K562 (cell line): ENCODE measurements around the gene SELENOF. TPM values are rescaled to one million over a fixed set of nuclear protein-coding genes. Genes with fewer than 3 reads are reported as not detected.
A peak's percentile ranks its signal among the peaks of the same experiment; 100 is the strongest.

Source experiments
- ATF1 ChIP-seq, 2 experiments: fragments of 450-650 bp in 1 of 2; IDR thresholded peaks; 2 replicates each; pipeline ENCODE4 v1.6.1; 2016; ENCODE audit warnings: missing compliant biosample characterization in 1 of 2, missing genetic modification characterization in 1 of 2
- CCAR2 ChIP-seq: fragments of 200-400 bp; formaldehyde crosslinking; IDR thresholded peaks from 2 replicates; pipeline ENCODE4 v1.6.1; 2017; ENCODE audit warnings: mild to moderate bottlenecking, low read depth, low read length
- DACH1 ChIP-seq: fragments of 450-650 bp; IDR thresholded peaks from 2 replicates; pipeline ENCODE4 v1.6.1; 2018; ENCODE audit not compliant: partially characterized antibody
- DDX20 ChIP-seq: fragments of 450-650 bp; IDR thresholded peaks from 2 replicates; pipeline ENCODE4 v1.6.1; 2016; ENCODE audit warnings: missing genetic modification characterization, low read depth, mild to moderate bottlenecking, missing compliant biosample characterization, moderate library complexity
- ETS2 ChIP-seq: IDR thresholded peaks from 2 replicates; pipeline ENCODE4 v1.6.1; 2016; ENCODE audit warnings: borderline replicate concordance, missing genetic modification characterization, mild to moderate bottlenecking, moderate library complexity, missing compliant biosample characterization; ENCODE audit not compliant: poor library complexity, severe bottlenecking
- HDGF ChIP-seq: fragments of 450-650 bp; IDR thresholded peaks from 2 replicates; pipeline ENCODE4 v1.6.1; 2016
- HOXB6 ChIP-seq: fragments of 250-450 bp; sonication (Bioruptor Pico); IDR thresholded peaks from 2 replicates; pipeline ENCODE4 v1.5.1; 2022; ENCODE audit warnings: mild to moderate bottlenecking, borderline replicate concordance
- MAFK ChIP-seq: IDR thresholded peaks from 2 replicates; pipeline ENCODE4 v1.6.1; 2011; ENCODE audit warnings: low read length, improper control_type of control experiment
- NR2C1 ChIP-seq, 2 experiments: fragments of 450-650 bp; IDR thresholded peaks; 2 replicates each; pipeline ENCODE4 v1.6.1; 2017; ENCODE audit warnings: mild to moderate bottlenecking in 2 of 2, antibody characterized with exemption in 1 of 2, inconsistent platforms in 1 of 2, missing compliant biosample characterization in 1 of 2, missing genetic modification characterization in 1 of 2
- NR2C2 ChIP-seq, 2 experiments: fragments of 200-800 bp in 1 of 2; sonication (Bioruptor generic) in 1 of 2; sonication (generic) in 1 of 2; formaldehyde crosslinking in 1 of 2; IDR thresholded peaks; 2 replicates each; pipeline versions ENCODE4 v1.6.1 to v1.8.0; 2016 to 2022; ENCODE audit warnings: mild to moderate bottlenecking in 1 of 2, missing compliant biosample characterization in 1 of 2, missing genetic modification characterization in 1 of 2, missing genetic modification reagents in 1 of 2
- PTRF ChIP-seq: fragments of 450-650 bp; IDR thresholded peaks from 2 replicates; pipeline ENCODE4 v1.6.1; 2016; ENCODE audit warnings: mild to moderate bottlenecking, missing genetic modification characterization, missing compliant biosample characterization
- RFX1 ChIP-seq: fragments of 450-650 bp; IDR thresholded peaks from 2 replicates; pipeline ENCODE4 v1.6.1; 2016; ENCODE audit warnings: mild to moderate bottlenecking, moderate library complexity
- SPI1 ChIP-seq: IDR thresholded peaks from 2 replicates; pipeline ENCODE4 v1.6.1; 2011; ENCODE audit warnings: low read depth, low read length, control low read depth, borderline replicate concordance
- STAT5A ChIP-seq: IDR thresholded peaks from 2 replicates; pipeline ENCODE4 v1.6.1; 2012; ENCODE audit warnings: low read length, inconsistent platforms, borderline replicate concordance
- ZNF140 ChIP-seq: fragments of 250-450 bp; sonication (Bioruptor Pico); IDR thresholded peaks from 2 replicates; pipeline ENCODE4 v1.8.0; 2021; ENCODE audit warnings: moderate library complexity, mild to moderate bottlenecking, inconsistent platforms
- ZNF175 ChIP-seq: fragments of 200-800 bp; sonication (Bioruptor generic); IDR thresholded peaks from 2 replicates; pipeline ENCODE4 v1.6.1; 2016; ENCODE audit warnings: low read depth, mild to moderate bottlenecking, missing genetic modification characterization, missing compliant biosample characterization
- ZNF263 ChIP-seq: sonication (generic); formaldehyde crosslinking; IDR thresholded peaks from 2 replicates; pipeline ENCODE4 v1.8.0; 2022; ENCODE audit warnings: mild to moderate bottlenecking, missing genetic modification reagents, borderline replicate concordance
- ZNF316 ChIP-seq: fragments of 450-650 bp; IDR thresholded peaks from 2 replicates; pipeline ENCODE4 v1.6.1; 2016
- polyA plus RNA-seq, 8 experiments: library from polyadenylated mRNA; depleted of rRNA in 4 of 8; stranded (reverse) in 5 of 8; unstranded in 3 of 8; fragments of >200 nt; fragmentation: Nextera tagmentation in 2 of 8; fragmentation: Illumina TruSeq in 1 of 8; extraction: Ambion mirVana in 2 of 8; extraction: Trizol in 1 of 8; gene quantifications; 2 replicates each; pipeline versions ENCODE4 v1.2.1 to v1.2.3, GENCODE V29; 2011 to 2014; ENCODE audit warnings: inconsistent platforms in 1 of 8, missing spikeins in 1 of 8
- total RNA-seq, 7 experiments: library from RNA; depleted of rRNA in 6 of 7; stranded (reverse); fragments of >200 nt in 6 of 7; fragmentation: Illumina TruSeq in 2 of 7; extraction: Trizol in 2 of 7; gene quantifications; 2 replicates each; pipeline versions ENCODE4 v1.2.1 to v1.2.3, GENCODE V29; 2011 to 2021; ENCODE audit warnings: low replicate concordance in 1 of 7
- TF ChIP-seq, protein P1 (sequence below): fragments of 250-450 bp; sonication (Bioruptor Pico); IDR thresholded peaks from 2 replicates; pipeline ENCODE4 v1.5.0; 2021; ENCODE audit warnings: mild to moderate bottlenecking, moderate library complexity
- TF ChIP-seq, protein P2 (sequence below), 2 experiments: fragments of 450-650 bp in 1 of 2; sonication (generic) in 1 of 2; formaldehyde crosslinking; conservative IDR thresholded peaks; 2 replicates each; pipeline versions ENCODE4 v1.4.0 to v1.8.1; 2020 to 2022; ENCODE audit warnings: mild to moderate bottlenecking in 1 of 2, missing genetic modification reagents in 1 of 2
- TF ChIP-seq, protein P3 (sequence below): fragments of 450-650 bp; formaldehyde crosslinking; IDR thresholded peaks from 2 replicates; pipeline ENCODE4 v1.4.0; 2020; ENCODE audit warnings: mild to moderate bottlenecking
- TF ChIP-seq, protein P4 (sequence below): fragments of 450-650 bp; IDR thresholded peaks from 2 replicates; pipeline ENCODE4 v1.6.1; 2018; ENCODE audit warnings: mild to moderate bottlenecking, low read depth; ENCODE audit not compliant: partially characterized antibody

SELENOF gene
- total and polyA plus RNA-seq, 9 of the 15 experiments (the other 6 are each of a cell fraction or from before 2014, with no cell fraction given) = 115 to 394 (median 215) TPM

DNA sequence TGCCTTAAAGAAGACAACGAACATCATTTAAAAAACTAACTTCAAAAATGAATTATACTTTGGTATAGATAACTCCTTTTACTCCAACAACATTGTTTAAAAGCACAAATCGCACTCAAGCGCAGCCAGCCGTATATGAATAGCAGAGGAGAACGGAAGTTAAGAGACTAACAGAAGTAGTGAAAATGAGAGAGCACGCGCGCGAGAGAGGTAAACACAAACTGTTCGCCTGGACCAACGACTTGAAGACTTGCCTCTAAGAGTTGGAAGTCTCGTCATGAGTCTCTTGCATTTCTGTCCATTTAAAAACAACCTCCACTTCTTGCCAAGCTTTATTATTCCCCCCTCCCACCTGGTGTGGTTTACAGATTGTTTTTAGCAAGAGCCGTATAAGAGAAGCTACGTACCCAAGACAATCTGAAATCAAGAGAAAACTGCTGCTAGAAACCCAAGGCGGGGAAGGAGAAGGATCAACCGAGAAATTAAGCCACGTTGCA lies 479 bp downstream of the SELENOF start (continued):
- TF ChIP-seq ZNF175 (no peak), MAFK (no peak), NR2C1 (IDR thresholded peaks at IDR 0.05) (no peak), NR2C1 (tag; IDR thresholded peaks at IDR 0.05) (no peak), PTRF (tag) (no peak), DDX20 (tag) (no peak), ETS2 (tag) (no peak), ATF1 (CRISPR knock-in tag; IDR thresholded peaks at IDR 0.05) (no peak), ATF1 (tag; IDR thresholded peaks at IDR 0.05) (no peak), ZNF316 (peak; percentile 75; the same call in 1 of the 2 replicates), ZNF263 (CRISPR knock-in tag) (no peak), STAT5A (no peak), NR2C2 (CRISPR knock-in tag; IDR thresholded peaks at IDR 0.05) (no peak), NR2C2 (tag; IDR thresholded peaks at IDR 0.05) (0 out of 2 replicates have a peak, but pooled peaks have one; percentile 31), HOXB6 (CRISPR knock-in tag) (no peak), DACH1 (no peak), SPI1 (peak; percentile 22; the same call in 1 of the 2 replicates), HDGF (no peak), CCAR2 (no peak), ZNF140 (no peak), RFX1 (no peak)
- TF ChIP-seq, protein P1, sequence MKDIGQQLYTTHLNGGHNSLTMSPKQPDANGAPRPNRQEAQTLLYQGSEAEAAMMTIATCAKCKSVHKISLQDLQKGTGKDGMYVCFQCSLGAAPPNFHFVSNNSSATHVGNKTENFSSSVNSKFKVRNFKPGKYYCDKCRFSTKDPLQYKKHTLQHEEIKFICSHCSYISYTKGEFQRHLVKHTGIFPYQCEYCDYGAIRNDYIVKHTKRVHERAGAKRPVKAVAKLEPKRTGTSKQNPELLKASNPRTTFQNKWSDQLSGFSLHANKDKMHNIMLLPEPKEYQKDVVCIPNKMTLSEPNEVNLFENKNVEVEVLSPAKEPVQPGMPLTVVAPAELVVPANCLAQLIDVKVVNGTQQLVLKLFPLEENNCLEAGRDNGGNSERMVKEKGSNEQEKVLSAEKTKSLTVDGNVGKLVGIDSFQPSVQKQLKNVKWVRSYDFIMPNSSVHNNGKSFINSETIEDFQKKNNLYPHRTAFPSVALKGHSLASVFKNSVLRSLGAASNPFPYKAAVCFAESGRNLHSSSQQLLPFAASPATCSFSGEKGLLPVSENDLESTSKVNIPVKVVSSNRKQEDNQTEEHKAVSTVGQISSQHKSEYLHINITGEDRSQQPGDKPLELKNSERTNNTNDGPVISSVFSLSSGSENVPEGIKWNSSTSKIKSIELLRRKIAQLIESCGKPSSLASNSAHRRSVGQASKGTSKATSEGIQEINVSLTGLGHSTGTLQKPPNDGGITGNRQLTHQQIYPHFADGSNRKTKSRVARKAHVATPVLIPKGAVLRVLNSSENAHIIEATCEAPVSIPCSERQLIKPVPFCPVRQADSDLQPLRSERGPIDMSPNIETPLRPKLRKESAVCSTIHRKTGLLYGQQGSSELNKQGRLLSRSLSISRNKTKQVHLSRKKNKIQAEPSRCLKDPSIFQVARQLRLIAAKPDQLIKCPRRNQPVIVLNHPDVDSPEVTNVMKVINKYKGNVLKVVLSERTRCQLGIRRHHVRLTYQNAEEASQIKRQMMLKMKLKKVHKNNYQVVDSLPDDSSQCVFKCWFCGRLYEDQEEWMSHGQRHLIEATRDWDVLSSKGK (CRISPR knock-in tag) = no peak
- TF ChIP-seq, protein P2, sequence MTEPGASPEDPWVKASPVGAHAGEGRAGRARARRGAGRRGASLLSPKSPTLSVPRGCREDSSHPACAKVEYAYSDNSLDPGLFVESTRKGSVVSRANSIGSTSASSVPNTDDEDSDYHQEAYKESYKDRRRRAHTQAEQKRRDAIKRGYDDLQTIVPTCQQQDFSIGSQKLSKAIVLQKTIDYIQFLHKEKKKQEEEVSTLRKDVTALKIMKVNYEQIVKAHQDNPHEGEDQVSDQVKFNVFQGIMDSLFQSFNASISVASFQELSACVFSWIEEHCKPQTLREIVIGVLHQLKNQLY (CRISPR knock-in tag; conservative IDR thresholded peaks at IDR 0.05) = no peak
- TF ChIP-seq, protein P3, sequence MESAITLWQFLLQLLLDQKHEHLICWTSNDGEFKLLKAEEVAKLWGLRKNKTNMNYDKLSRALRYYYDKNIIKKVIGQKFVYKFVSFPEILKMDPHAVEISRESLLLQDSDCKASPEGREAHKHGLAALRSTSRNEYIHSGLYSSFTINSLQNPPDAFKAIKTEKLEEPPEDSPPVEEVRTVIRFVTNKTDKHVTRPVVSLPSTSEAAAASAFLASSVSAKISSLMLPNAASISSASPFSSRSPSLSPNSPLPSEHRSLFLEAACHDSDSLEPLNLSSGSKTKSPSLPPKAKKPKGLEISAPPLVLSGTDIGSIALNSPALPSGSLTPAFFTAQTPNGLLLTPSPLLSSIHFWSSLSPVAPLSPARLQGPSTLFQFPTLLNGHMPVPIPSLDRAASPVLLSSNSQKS = no peak
- TF ChIP-seq, protein P4, sequence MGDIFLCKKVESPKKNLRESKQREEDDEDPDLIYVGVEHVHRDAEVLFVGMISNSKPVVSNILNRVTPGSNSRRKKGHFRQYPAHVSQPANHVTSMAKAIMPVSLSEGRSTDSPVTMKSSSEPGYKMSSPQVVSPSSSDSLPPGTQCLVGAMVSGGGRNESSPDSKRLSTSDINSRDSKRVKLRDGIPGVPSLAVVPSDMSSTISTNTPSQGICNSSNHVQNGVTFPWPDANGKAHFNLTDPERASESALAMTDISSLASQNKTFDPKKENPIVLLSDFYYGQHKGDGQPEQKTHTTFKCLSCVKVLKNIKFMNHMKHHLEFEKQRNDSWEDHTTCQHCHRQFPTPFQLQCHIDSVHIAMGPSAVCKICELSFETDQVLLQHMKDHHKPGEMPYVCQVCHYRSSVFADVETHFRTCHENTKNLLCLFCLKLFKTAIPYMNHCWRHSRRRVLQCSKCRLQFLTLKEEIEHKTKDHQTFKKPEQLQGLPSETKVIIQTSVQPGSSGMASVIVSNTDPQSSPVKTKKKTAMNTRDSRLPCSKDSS = no peak
